ENCODE results near the gene LEMD1.

- TF ChIP-seq GATA2 (IDR thresholded peaks at IDR 0.05; ENCODE audit: low read depth, low read length) (no peak), GATA3 (IDR thresholded peaks at IDR 0.05; ENCODE audit: low read depth, low read length) (no peak)
Measured at GRCh38 chr1:205435578-205436573, 14.0 kb upstream of the LEMD1 start.

Measured in SH-SY5Y (cell line).